ENCODE measurements around the gene PTPRM.

Gene PTPRM

GRCh38 chr18:7562491-7562890 is 4.6 kb upstream of the PTPRM start:
- ChIA-PET CTCF (no interaction called here), POLR2A (ENCODE audit: low non-redundant PET) (no interaction called here)
- TF ChIP-seq CTCF (conservative IDR thresholded peaks at IDR 0.05; ENCODE audit: low read depth), result no peak
- no peak overlapping the region for H3K27ac ChIP-seq
- no peak for DNase-seq (ENCODE audit: low spot score)

GRCh38 chr18:7565677-7566076 is 1.4 kb upstream of the PTPRM start:
- no peak for DNase-seq (ENCODE audit: low spot score)
- no peak overlapping the region for H3K27ac ChIP-seq
- ChIA-PET CTCF (interaction anchor here (0.6 to 3.2 kb wide), 2 partner anchors 11 to 293 kb away, joined by 4 to 49 read pairs; no protein-coding TSS in a partner anchor), POLR2A (ENCODE audit: low non-redundant PET) (no interaction called here)
- no peak for TF ChIP-seq CTCF (conservative IDR thresholded peaks at IDR 0.05; ENCODE audit: low read depth)

GRCh38 chr18:7566244-7566566 is 911 bp upstream of the PTPRM start:
- CTCF ChIA-PET, result interaction anchor here (0.8 to 3.2 kb wide), 3 partner anchors 10 to 293 kb away, joined by 4 to 49 read pairs (median 6); no protein-coding TSS in a partner anchor
- TF ChIP-seq CTCF (conservative IDR thresholded peaks at IDR 0.05; ENCODE audit: low read depth), result no peak
- no peak for DNase-seq (ENCODE audit: low spot score)
- H3K27ac ChIP-seq, result peak overlapping the region; percentile 82
- POLR2A ChIA-PET (ENCODE audit: low non-redundant PET), result no interaction called here

- ChIA-PET CTCF (interaction anchor here (0.7 to 3.2 kb wide), 16 partner anchors 9 to 1055 kb away, joined by 3 to 49 read pairs (median 4); no protein-coding TSS in a partner anchor), POLR2A (ENCODE audit: low non-redundant PET) (no interaction called here)
- TF ChIP-seq CTCF (conservative IDR thresholded peaks at IDR 0.05; ENCODE audit: low read depth), result no peak
- H3K27ac ChIP-seq, result peak overlapping the region; percentile 82
- DNase-seq (ENCODE audit: low spot score), result peak; percentile 26
These were observed 634 bp downstream of the PTPRM start for GRCh38 chr18:7567474-7568425.

- TF ChIP-seq CTCF (conservative IDR thresholded peaks at IDR 0.05; ENCODE audit: low read depth), result peak; percentile 25
- no peak for DNase-seq (ENCODE audit: low spot score)
- H3K27ac ChIP-seq, result peak overlapping the region; percentile 82
- CTCF ChIA-PET, result interaction anchor here (1.2 to 3.2 kb wide), 3 partner anchors 22 to 295 kb away, joined by 3 to 49 read pairs (median 4); no protein-coding TSS in a partner anchor
- POLR2A ChIA-PET (ENCODE audit: low non-redundant PET), result no interaction called here
These were observed 1.3 kb downstream of the PTPRM start for GRCh38 chr18:7568426-7568825.

- no peak for DNase-seq (ENCODE audit: low spot score)
- ChIA-PET POLR2A (ENCODE audit: low non-redundant PET) (no interaction called here), CTCF (no interaction called here)
- H3K27ac ChIP-seq, result no peak overlapping the region
- TF ChIP-seq CTCF (conservative IDR thresholded peaks at IDR 0.05; ENCODE audit: low read depth), result no peak
These were observed 4.5 kb downstream of the PTPRM start for GRCh38 chr18:7571626-7572025.

Data from RWPE1 (cell line).